ENCODE results near the gene ETFRF1. TPM values are rescaled to one million over a fixed set of nuclear protein-coding genes. Genes with fewer than 3 reads are reported as not detected.

ETFRF1 gene, protein sequence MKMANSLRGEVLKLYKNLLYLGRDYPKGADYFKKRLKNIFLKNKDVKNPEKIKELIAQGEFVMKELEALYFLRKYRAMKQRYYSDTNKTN
- total RNA-seq, result 10 to 100 TPM; 25.2 to 70.9 (median 39.3) TPM

DNA sequence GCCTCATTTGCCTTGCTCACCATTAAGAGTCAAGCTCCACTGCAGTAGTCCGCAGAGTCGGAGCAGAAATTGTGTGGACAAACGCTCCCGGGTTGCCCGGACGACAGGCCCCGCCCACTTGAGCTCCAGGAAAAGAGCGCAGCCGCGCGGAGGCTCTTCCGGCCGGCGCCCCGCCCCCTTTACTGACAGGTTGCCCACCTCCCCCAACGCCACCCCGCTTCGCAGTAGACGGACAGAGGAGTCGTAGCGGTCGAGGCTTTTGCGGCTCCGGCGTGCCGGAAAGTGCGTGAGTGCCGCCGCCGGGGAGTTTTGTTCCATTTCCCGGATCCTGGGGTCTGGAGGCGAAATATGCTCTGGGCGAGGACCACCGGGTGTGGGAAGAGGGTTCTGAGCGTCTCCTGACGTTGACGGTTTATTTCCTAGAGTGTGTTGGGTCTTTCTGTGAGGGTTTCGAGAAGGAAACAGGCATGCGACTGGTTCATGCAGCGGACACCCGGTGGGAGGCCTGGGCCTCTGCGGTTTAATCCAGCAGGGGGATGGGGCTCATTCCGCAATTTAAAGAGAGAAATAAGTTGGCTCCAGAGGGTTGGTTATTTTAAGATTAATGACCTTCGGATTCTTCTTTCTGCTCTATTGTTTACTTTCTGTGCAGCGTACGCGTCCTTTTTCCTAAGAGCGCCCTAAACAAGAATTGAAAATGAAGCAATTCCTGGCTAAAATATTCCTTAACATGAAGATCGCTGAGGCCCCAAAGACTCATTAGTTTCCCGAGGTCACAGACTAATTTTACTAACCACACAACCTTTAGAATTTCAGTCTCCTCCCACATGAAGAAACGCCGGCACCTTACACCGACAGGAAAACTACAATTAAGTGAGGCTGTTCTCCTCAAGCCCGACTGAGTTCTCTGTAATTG is at the start of gene ETFRF1, which contains the start of gene DNAI7:
ETFRF1 (plus strand) TSS at position 182 of the 916 bp plus-strand sequence. CDS start 8,720 bp downstream, outside the sequence.
DNAI7 (minus strand) TSS at position 105 of the 916 bp plus-strand sequence; CDS start at position 23, 82 bp downstream.
- TF ChIP-seq, protein P1, sequence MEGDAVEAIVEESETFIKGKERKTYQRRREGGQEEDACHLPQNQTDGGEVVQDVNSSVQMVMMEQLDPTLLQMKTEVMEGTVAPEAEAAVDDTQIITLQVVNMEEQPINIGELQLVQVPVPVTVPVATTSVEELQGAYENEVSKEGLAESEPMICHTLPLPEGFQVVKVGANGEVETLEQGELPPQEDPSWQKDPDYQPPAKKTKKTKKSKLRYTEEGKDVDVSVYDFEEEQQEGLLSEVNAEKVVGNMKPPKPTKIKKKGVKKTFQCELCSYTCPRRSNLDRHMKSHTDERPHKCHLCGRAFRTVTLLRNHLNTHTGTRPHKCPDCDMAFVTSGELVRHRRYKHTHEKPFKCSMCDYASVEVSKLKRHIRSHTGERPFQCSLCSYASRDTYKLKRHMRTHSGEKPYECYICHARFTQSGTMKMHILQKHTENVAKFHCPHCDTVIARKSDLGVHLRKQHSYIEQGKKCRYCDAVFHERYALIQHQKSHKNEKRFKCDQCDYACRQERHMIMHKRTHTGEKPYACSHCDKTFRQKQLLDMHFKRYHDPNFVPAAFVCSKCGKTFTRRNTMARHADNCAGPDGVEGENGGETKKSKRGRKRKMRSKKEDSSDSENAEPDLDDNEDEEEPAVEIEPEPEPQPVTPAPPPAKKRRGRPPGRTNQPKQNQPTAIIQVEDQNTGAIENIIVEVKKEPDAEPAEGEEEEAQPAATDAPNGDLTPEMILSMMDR (IDR thresholded peaks at IDR 0.05; ENCODE audit: low read depth), result no peak

DNA sequence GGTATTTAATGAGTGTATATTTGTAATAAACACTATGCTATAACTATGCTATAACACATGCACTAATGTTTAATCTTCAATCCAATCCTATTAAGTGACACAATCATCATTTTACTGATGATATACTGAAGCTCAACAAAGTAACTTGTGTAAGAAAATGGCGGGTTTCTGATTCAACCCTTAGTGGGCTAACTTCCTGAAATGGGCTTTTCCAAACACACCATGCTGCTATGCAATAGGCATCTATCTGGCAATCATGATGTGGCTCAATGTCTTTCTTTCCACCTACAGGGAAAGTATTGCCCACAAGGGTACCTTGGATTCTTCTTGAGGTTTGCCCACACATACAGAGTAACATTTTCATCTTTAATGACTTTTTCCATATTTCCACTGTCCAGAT is 48.4 kb upstream of the ETFRF1 start:
- TF ChIP-seq, protein P1 (IDR thresholded peaks at IDR 0.05; ENCODE audit: low read depth), result no peak

DNA sequence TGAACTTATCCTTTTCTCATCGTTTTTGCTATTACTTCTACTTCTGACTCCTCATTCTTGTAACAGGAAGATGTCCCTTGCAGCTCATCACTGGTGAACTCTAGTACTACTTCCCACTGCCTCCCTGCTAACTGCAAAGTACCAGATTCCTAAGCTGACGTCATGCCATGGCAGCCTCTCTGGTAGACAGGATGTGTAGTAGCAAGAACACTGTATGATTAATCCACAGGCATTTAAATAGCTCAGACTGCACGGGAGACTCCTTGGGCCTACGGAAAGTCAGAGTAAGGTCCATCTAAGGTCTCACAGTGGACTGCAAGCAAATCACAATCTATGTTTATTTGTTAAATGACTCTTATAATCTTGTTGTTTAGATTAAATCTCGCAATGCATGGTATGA is 43.6 kb upstream of the ETFRF1 start:
- TF ChIP-seq, protein P1 (IDR thresholded peaks at IDR 0.05; ENCODE audit: low read depth), result no peak

DNA sequence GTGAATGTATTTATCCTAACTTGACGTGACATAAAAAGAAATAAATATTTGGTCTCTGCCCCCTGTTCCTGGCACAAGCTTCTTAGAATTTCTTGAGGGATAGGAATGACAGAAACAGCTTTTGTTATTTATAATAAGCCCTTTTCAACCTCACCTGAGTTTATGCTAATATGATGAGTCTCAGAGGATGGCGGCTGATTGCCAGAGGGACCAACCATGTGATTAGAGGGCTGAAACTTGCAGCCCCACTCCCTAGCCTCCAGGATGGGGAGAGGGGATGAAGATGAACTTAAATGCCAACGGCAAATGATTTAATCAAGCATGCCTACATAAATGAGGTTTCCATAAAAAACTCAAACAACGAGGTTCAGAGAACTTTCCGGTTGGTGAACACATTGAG is 43.0 kb upstream of the ETFRF1 start:
- TF ChIP-seq, protein P1 (IDR thresholded peaks at IDR 0.05; ENCODE audit: low read depth), result no peak

DNA sequence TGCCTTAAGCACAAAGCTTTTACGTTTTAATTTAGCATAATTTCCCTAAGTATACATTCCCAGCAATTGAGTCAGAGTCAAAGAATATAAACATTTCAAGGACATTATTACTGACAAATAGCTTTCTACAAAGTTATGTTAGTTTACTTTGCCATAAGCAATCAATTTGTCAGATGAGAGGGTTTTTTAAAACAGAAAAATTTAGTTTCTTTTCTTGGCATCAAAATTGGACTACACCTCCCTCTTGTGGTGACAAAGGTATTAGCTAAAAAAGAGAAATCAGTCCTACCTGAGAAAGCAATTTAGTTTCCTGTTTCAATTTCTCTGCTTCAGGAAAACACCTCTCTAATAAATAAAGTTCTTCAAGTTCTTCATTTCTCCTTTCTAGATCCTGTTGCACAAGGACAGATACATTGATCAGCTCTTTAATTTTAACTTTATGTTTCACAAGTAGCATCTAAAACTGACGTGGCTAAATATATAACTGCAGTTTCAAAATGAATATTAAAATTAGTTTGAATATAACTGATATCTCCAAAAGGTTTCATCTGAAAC is 39.9 kb upstream of the ETFRF1 start:
- TF ChIP-seq, protein P1 (IDR thresholded peaks at IDR 0.05; ENCODE audit: low read depth), result no peak

DNA sequence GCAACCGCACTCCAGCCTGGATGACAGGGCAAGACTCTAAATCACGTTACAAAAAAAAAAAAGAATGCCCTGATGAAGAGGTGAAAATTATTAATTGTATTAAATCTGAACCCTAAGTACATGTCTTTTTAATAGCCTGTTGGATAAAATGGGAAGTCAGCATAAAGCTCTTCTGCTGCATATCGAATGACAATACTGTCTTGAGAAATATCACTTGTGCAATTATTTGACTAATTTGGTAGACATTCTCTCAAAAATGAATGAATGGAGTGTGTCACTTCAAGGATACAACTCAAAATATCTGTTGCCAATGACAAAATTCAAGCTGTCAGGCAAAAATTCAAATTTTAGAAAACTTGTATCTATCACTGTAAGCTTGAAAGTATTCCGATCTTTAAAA is 39.0 kb upstream of the ETFRF1 start:
- TF ChIP-seq, protein P1 (IDR thresholded peaks at IDR 0.05; ENCODE audit: low read depth), result no peak

DNA sequence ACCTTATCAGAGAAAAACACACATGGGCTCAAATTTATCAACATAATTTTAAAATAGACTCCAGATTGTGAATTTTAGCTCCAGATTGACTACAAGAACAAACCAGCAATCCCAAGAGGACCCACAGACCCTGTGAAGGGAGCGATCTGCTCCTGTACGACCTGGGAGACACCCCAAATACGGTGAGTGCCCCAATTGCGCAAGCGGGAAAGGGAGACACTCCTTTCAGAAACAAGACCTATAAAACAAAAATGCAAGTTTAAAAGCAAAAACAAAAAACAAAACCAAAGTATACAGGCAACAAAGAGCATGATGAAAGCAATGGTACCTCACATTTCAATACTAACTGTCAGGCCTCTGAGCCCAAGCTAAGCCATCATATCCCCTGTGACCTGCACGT is 32.2 kb upstream of the ETFRF1 start:
- TF ChIP-seq, protein P1 (IDR thresholded peaks at IDR 0.05; ENCODE audit: low read depth), result no peak
